HepG2 (cell line): ENCODE results near the gene BMI1. TPM values are rescaled to one million over a fixed set of nuclear protein-coding genes. Genes with fewer than 3 reads are reported as not detected.
A peak's percentile ranks its signal among the peaks of the same experiment; 100 is the strongest.

Experiments
- BHLHE40 ChIP-seq: IDR thresholded peaks from 2 replicates; pipeline ENCODE4 v1.6.1; 2011; ENCODE audit warnings: low read length, improper control_type of control experiment
- ETV5 ChIP-seq: IDR thresholded peaks from 2 replicates; pipeline ENCODE4 v1.6.1; 2018; ENCODE audit warnings: missing biosample characterization, missing genetic modification reagents, inconsistent platforms, borderline replicate concordance
- FOXA1 ChIP-seq, 2 experiments: fragments of 450-650 bp in 1 of 2; sonication (generic) in 1 of 2; formaldehyde crosslinking in 1 of 2; IDR thresholded peaks; 2 replicates each; pipeline versions ENCODE4 v1.4.0 to v1.6.1; 2016 to 2020; ENCODE audit warnings: missing genetic modification reagents in 1 of 2
- HNRNPL ChIP-seq: fragments of 200-400 bp; formaldehyde crosslinking; IDR thresholded peaks from 2 replicates; pipeline ENCODE4 v1.6.1; 2017; ENCODE audit warnings: mild to moderate bottlenecking, low read depth, low read length
- JARID2 ChIP-seq: sonication (generic); formaldehyde crosslinking; IDR thresholded peaks from 2 replicates; pipeline ENCODE4 v1.8.1; 2023; ENCODE audit warnings: missing genetic modification reagents, inconsistent platforms; ENCODE audit not compliant: insufficient replicate concordance
- MAZ ChIP-seq, 2 experiments: sonication (generic) in 1 of 2; formaldehyde crosslinking in 1 of 2; IDR thresholded peaks; 2 replicates each; pipeline versions ENCODE4 v1.5.0 to v1.6.1; 2012 to 2020; ENCODE audit warnings: low read depth in 2 of 2, mild to moderate bottlenecking in 2 of 2, borderline replicate concordance in 1 of 2, improper control_type of control experiment in 1 of 2, low read length in 1 of 2, missing genetic modification reagents in 1 of 2, moderate library complexity in 1 of 2
- MEIS1 ChIP-seq: sonication (generic); formaldehyde crosslinking; IDR thresholded peaks from 2 replicates; pipeline ENCODE4 v1.9.0; 2021; ENCODE audit warnings: mild to moderate bottlenecking, missing genetic modification reagents, moderate library complexity, borderline replicate concordance
- MIER2 ChIP-seq: IDR thresholded peaks from 2 replicates; pipeline ENCODE4 v1.6.1; 2016; ENCODE audit warnings: missing biosample characterization, missing genetic modification reagents
- NFRKB ChIP-seq: fragments of 450-650 bp; IDR thresholded peaks from 2 replicates; pipeline ENCODE4 v1.6.1; 2017
- NRL ChIP-seq: sonication (generic); formaldehyde crosslinking; IDR thresholded peaks from 2 replicates; pipeline ENCODE4 v1.5.0; 2020; ENCODE audit warnings: missing genetic modification reagents, mild to moderate bottlenecking, moderate library complexity, borderline replicate concordance
- SMAD3 ChIP-seq: sonication (generic); formaldehyde crosslinking; IDR thresholded peaks from 2 replicates; pipeline ENCODE4 v1.4.0; 2020; ENCODE audit warnings: missing genetic modification reagents
- SNRNP70 ChIP-seq: fragments of 200-400 bp; formaldehyde crosslinking; IDR thresholded peaks from 2 replicates; pipeline ENCODE4 v1.6.1; 2017; ENCODE audit warnings: mild to moderate bottlenecking, low read depth, low read length, moderate library complexity
- TAF15 ChIP-seq: fragments of 200-400 bp; formaldehyde crosslinking; IDR thresholded peaks from one replicate; pipeline ENCODE4 v1.6.1; 2018; ENCODE audit warnings: mild to moderate bottlenecking, low read depth, low read length; ENCODE audit not compliant: poor library complexity, severe bottlenecking
- TGIF2 ChIP-seq: IDR thresholded peaks from 2 replicates; pipeline ENCODE4 v1.6.1; 2016; ENCODE audit warnings: control low read depth, missing compliant biosample characterization
- ZBTB38 ChIP-seq: sonication (generic); formaldehyde crosslinking; IDR thresholded peaks from 2 replicates; pipeline ENCODE4 v1.5.1; 2020; ENCODE audit warnings: mild to moderate bottlenecking, missing genetic modification reagents
- ZFP91 ChIP-seq: sonication (generic); formaldehyde crosslinking; IDR thresholded peaks from 2 replicates; pipeline ENCODE4 v1.9.0; 2022; ENCODE audit warnings: missing genetic modification reagents, mild to moderate bottlenecking, borderline replicate concordance
- ZNF180 ChIP-seq: sonication (generic); formaldehyde crosslinking; IDR thresholded peaks from 2 replicates; pipeline ENCODE4 v1.4.0; 2020; ENCODE audit warnings: low read depth, missing genetic modification reagents, borderline replicate concordance
- ZNF224 ChIP-seq: sonication (generic); formaldehyde crosslinking; IDR thresholded peaks from 2 replicates; pipeline ENCODE4 v1.5.0; 2020; ENCODE audit warnings: mild to moderate bottlenecking, missing genetic modification reagents
- ZNF282 ChIP-seq: fragments of 450-650 bp; IDR thresholded peaks from 2 replicates; pipeline ENCODE4 v1.6.1; 2018; ENCODE audit not compliant: partially characterized antibody
- ZNF382 ChIP-seq: sonication (generic); formaldehyde crosslinking; IDR thresholded peaks from 2 replicates; pipeline ENCODE4 v1.5.0; 2020; ENCODE audit warnings: missing genetic modification reagents, mild to moderate bottlenecking, borderline replicate concordance
- ZNF432 ChIP-seq: sonication (generic); formaldehyde crosslinking; IDR thresholded peaks from 2 replicates; pipeline ENCODE4 v1.5.0; 2020; ENCODE audit warnings: missing genetic modification reagents, mild to moderate bottlenecking, borderline replicate concordance
- ZNF446 ChIP-seq: sonication (generic); formaldehyde crosslinking; IDR thresholded peaks from 2 replicates; pipeline ENCODE4 v1.5.0; 2020; ENCODE audit warnings: mild to moderate bottlenecking, missing genetic modification reagents
- ZNF660 ChIP-seq: sonication (generic); formaldehyde crosslinking; IDR thresholded peaks from 2 replicates; pipeline ENCODE4 v1.5.1; 2020; ENCODE audit warnings: mild to moderate bottlenecking, low read depth, missing genetic modification reagents, borderline replicate concordance
- ZNF773 ChIP-seq: sonication (generic); formaldehyde crosslinking; IDR thresholded peaks from 2 replicates; pipeline ENCODE4 v1.4.0; 2020; ENCODE audit warnings: missing genetic modification reagents, borderline replicate concordance
- polyA plus RNA-seq, 8 experiments: library from polyadenylated mRNA; depleted of rRNA in 3 of 8; stranded (reverse) in 7 of 8; unstranded in 1 of 8; fragments of >200 nt; fragmentation: Illumina TruSeq in 4 of 8; extraction: Trizol in 4 of 8; gene quantifications; 2 replicates each; pipeline versions ENCODE4 v1.2.1 to v1.2.3, GENCODE V29; 2011 to 2016; ENCODE audit warnings: low read depth in 4 of 8, missing spikeins in 1 of 8, mixed read lengths in 1 of 8; ENCODE audit not compliant: insufficient read depth in 1 of 8
- total RNA-seq, 5 experiments: library from RNA; depleted of rRNA; stranded (reverse); fragments of >200 nt; fragmentation: Illumina TruSeq; extraction: Trizol; gene quantifications; 2 replicates each; pipeline ENCODE4 v1.2.3, GENCODE V29; 2016; ENCODE audit warnings: low read depth in 1 of 5
- TF ChIP-seq, protein P1 (sequence below): fragments of 450-650 bp; IDR thresholded peaks from 2 replicates; pipeline ENCODE4 v1.6.1; 2017
- TF ChIP-seq, protein P2 (sequence below): sonication (generic); formaldehyde crosslinking; IDR thresholded peaks from 2 replicates; pipeline ENCODE4 v1.8.1; 2023; ENCODE audit warnings: missing genetic modification reagents, inconsistent platforms, borderline replicate concordance

BMI1 gene
- total and polyA plus RNA-seq, 2 of the 13 experiments (the other 11 are each of a cell fraction or from before 2014, with no cell fraction given) = 30.5 to 44.0 TPM

- TF ChIP-seq TGIF2 (CRISPR knock-in tag) (no peak), ZNF180 (no peak), MAZ (IDR thresholded peaks at IDR 0.05; ENCODE audit: borderline replicate concordance, low read depth, low read length) (peak; percentile 55; the same call in 1 of the 2 replicates), MAZ (CRISPR knock-in tag; IDR thresholded peaks at IDR 0.05; ENCODE audit: low read depth) (no peak), SNRNP70 (no peak), SMAD3 (CRISPR knock-in tag) (no peak), ETV5 (CRISPR knock-in tag) (no peak), ZFP91 (no peak), ZNF282 (no peak), ZNF432 (CRISPR knock-in tag) (no peak), ZNF224 (CRISPR knock-in tag) (no peak), TAF15 (no peak), ZNF660 (CRISPR knock-in tag) (no peak), HNRNPL (no peak), NRL (no peak), ZNF773 (CRISPR knock-in tag) (no peak), ZNF382 (CRISPR knock-in tag) (no peak), NFRKB (no peak), MIER2 (CRISPR knock-in tag) (no peak), BHLHE40 (peak; percentile 73; the same call in 1 of the 2 replicates), JARID2 (no peak), ZNF446 (CRISPR knock-in tag) (no peak), FOXA1 (IDR thresholded peaks at IDR 0.05) (no peak), FOXA1 (CRISPR knock-in tag; IDR thresholded peaks at IDR 0.05) (no peak), MEIS1 (CRISPR knock-in tag) (no peak), ZBTB38 (CRISPR knock-in tag) (no peak)
- TF ChIP-seq, protein P1, sequence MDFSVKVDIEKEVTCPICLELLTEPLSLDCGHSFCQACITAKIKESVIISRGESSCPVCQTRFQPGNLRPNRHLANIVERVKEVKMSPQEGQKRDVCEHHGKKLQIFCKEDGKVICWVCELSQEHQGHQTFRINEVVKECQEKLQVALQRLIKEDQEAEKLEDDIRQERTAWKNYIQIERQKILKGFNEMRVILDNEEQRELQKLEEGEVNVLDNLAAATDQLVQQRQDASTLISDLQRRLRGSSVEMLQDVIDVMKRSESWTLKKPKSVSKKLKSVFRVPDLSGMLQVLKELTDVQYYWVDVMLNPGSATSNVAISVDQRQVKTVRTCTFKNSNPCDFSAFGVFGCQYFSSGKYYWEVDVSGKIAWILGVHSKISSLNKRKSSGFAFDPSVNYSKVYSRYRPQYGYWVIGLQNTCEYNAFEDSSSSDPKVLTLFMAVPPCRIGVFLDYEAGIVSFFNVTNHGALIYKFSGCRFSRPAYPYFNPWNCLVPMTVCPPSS = no peak
- TF ChIP-seq, protein P2, sequence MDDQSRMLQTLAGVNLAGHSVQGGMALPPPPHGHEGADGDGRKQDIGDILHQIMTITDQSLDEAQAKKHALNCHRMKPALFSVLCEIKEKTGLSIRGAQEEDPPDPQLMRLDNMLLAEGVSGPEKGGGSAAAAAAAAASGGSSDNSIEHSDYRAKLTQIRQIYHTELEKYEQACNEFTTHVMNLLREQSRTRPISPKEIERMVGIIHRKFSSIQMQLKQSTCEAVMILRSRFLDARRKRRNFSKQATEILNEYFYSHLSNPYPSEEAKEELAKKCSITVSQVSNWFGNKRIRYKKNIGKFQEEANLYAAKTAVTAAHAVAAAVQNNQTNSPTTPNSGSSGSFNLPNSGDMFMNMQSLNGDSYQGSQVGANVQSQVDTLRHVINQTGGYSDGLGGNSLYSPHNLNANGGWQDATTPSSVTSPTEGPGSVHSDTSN = no peak
Measured at GRCh38 chr10:22320591-22321155, at the start of gene BMI1 (continued).
